ENCODE results near the gene RNF223.

The RNF223 gene

GRCh38 chr1:1094981-1095380, 20.9 kb upstream of the RNF223 start:
- DNase-seq (ENCODE audit: extremely low spot score) = no peak
- TF ChIP-seq NFRKB (IDR thresholded peaks at IDR 0.05) (no peak), L3MBTL2 (conservative IDR thresholded peaks at IDR 0.05) (no peak)
- POLR2A ChIA-PET = no interaction called here
- CTCF ChIA-PET = no interaction called here

- no peak for DNase-seq (ENCODE audit: extremely low spot score)
- ChIA-PET POLR2A (no interaction called here), CTCF (no interaction called here)
- TF ChIP-seq LEF1 (IDR thresholded peaks at IDR 0.05; ENCODE audit: borderline replicate concordance) = no peak
- TF ChIP-seq NFRKB (IDR thresholded peaks at IDR 0.05) = no peak
- TF ChIP-seq L3MBTL2 (conservative IDR thresholded peaks at IDR 0.05) = no peak
- no peak for TF ChIP-seq HDGF (IDR thresholded peaks at IDR 0.05; ENCODE audit: borderline replicate concordance)
- TF ChIP-seq TARDBP (IDR thresholded peaks at IDR 0.05) = no peak
- no peak for TF ChIP-seq ZNF384 (IDR thresholded peaks at IDR 0.05)
- TF ChIP-seq FOXK2 (IDR thresholded peaks at IDR 0.05) = no peak
- TF ChIP-seq ARNT (IDR thresholded peaks at IDR 0.05) = no peak
- no peak for TF ChIP-seq BHLHE40 (IDR thresholded peaks at IDR 0.05; ENCODE audit: borderline replicate concordance)
- no peak for TF ChIP-seq PKNOX1 (IDR thresholded peaks at IDR 0.05)
- no peak for TF ChIP-seq FOXA1 (IDR thresholded peaks at IDR 0.05)
- no peak for TF ChIP-seq ELF4 (IDR thresholded peaks at IDR 0.05)
- TF ChIP-seq SUZ12 (IDR thresholded peaks at IDR 0.05) = no peak
- no peak for TF ChIP-seq SP1 (IDR thresholded peaks at IDR 0.05)
- no peak for TF ChIP-seq CTBP1 (IDR thresholded peaks at IDR 0.05; ENCODE audit: borderline replicate concordance)
- no peak for TF ChIP-seq FOXM1 (IDR thresholded peaks at IDR 0.05; ENCODE audit: borderline replicate concordance)
These were observed 19.5 kb upstream of the RNF223 start for GRCh38 chr1:1093610-1093943.

- CTCF ChIA-PET = no interaction called here
These were observed 18.9 kb upstream of the RNF223 start for GRCh38 chr1:1092894-1093609.

GRCh38 chr1:1092149-1092855, 18.2 kb upstream of the RNF223 start:
- CTCF ChIA-PET = interaction anchor here (0.8 kb wide), 1 partner anchor 30 kb away, joined by 3 read pairs; no protein-coding TSS in a partner anchor

More at GRCh38 chr1:1092894-1093609, 18.9 kb upstream of the RNF223 start:
- POLR2A ChIA-PET = no interaction called here
- TF ChIP-seq FOXA1 (IDR thresholded peaks at IDR 0.05) (no peak), CTBP1 (IDR thresholded peaks at IDR 0.05; ENCODE audit: borderline replicate concordance) (no peak), PKNOX1 (IDR thresholded peaks at IDR 0.05) (no peak)
- DNase-seq (ENCODE audit: extremely low spot score) = peak; percentile 4

GRCh38 chr1:1091344-1092148, 17.4 kb upstream of the RNF223 start:
- POLR2A ChIA-PET = no interaction called here
- CTCF ChIA-PET = interaction anchor here (0.8 kb wide), 1 partner anchor 31 kb away, joined by 3 read pairs; no protein-coding TSS in a partner anchor
- TF ChIP-seq PKNOX1 (IDR thresholded peaks at IDR 0.05) (no peak), HDGF (IDR thresholded peaks at IDR 0.05; ENCODE audit: borderline replicate concordance) (no peak), FOXM1 (IDR thresholded peaks at IDR 0.05; ENCODE audit: borderline replicate concordance) (no peak)
- DNase-seq (ENCODE audit: extremely low spot score) = peak; percentile 57

More at GRCh38 chr1:1092149-1092855, 18.2 kb upstream of the RNF223 start:
- DNase-seq (ENCODE audit: extremely low spot score) = no peak
- POLR2A ChIA-PET = no interaction called here
- TF ChIP-seq L3MBTL2 (conservative IDR thresholded peaks at IDR 0.05) (no peak), HDGF (IDR thresholded peaks at IDR 0.05; ENCODE audit: borderline replicate concordance) (no peak), TARDBP (IDR thresholded peaks at IDR 0.05) (no peak), ZNF384 (IDR thresholded peaks at IDR 0.05) (no peak), ELF4 (IDR thresholded peaks at IDR 0.05) (no peak), LEF1 (IDR thresholded peaks at IDR 0.05; ENCODE audit: borderline replicate concordance) (no peak), CTBP1 (IDR thresholded peaks at IDR 0.05; ENCODE audit: borderline replicate concordance) (no peak), SP1 (IDR thresholded peaks at IDR 0.05) (no peak), FOXK2 (IDR thresholded peaks at IDR 0.05) (no peak), NFRKB (IDR thresholded peaks at IDR 0.05) (no peak), SUZ12 (IDR thresholded peaks at IDR 0.05) (no peak), ARNT (IDR thresholded peaks at IDR 0.05) (no peak), PKNOX1 (IDR thresholded peaks at IDR 0.05) (no peak), FOXM1 (IDR thresholded peaks at IDR 0.05; ENCODE audit: borderline replicate concordance) (no peak)

Measured in HEK293T (cell line).